ENCODE data around the gene CRYZL1.

DNA sequence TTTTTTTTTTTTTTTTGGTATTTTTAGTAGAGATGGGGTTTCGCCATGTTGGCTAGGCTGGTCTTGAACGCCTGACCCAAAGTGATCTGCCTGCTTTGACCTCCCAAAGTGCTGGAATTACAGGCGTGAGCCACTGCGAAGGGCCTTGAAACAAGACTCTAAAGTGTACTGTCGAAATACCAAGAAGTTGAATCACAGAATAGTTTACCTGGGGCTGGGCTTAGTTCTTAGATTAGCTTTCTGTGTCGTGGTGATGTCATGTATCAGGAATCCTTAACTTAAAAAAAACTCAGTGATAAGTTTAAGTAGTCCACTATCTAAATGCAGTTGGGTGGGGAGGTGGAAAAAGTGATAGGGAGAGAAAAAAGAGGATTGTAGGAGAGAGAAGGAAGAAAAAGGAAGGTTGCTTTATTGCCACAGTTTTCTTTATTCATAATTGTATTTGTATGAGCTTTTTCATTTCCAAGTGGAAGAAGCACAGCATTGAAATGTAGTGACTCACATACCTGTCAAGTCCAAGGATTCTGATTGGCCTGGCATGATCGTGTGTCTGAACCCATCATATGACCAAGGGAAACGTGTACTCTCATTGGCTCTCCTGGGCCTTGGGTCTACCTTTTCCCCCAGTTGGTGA lies 14.2 kb upstream of the CRYZL1 start:
- TF ChIP-seq EZH2 (IDR thresholded peaks at IDR 0.05; ENCODE audit: insufficient read depth, poor library complexity, severe bottlenecking) (no peak), EZH2phosphoT487 (IDR thresholded peaks at IDR 0.05; ENCODE audit: insufficient read depth, low read depth) (no peak)
